SU-DHL-6 (cell line): ENCODE measurements around the gene KMT2A.

Source experiments
- CTCF ChIP-seq: fragments of 200-600 bp; sonication (generic); IDR thresholded peaks from one replicate; pipeline ENCODE4 v1.5.1; 2017; ENCODE audit warnings: antibody characterized with exemption, mild to moderate bottlenecking, low read length, moderate library complexity; ENCODE audit not compliant: insufficient read depth, poor library complexity, severe bottlenecking
- EZH2phosphoT487 ChIP-seq: fragments of 200-600 bp; sonication (generic), shearing (Covaris generic); conservative IDR thresholded peaks from 2 replicates; pipeline ENCODE4 v1.6.1; 2018; ENCODE audit warnings: mild to moderate bottlenecking, antibody characterized with exemption, low read length, moderate library complexity, mixed read lengths

GRCh38 chr11:118415739-118416068, 20.6 kb upstream of the KMT2A start:
- no peak for TF ChIP-seq CTCF
- no peak for TF ChIP-seq EZH2phosphoT487
